Endodermal cell (in vitro differentiated cells): Measurements from ENCODE around the gene CSGALNACT2. TPM values are rescaled to one million over a fixed set of nuclear protein-coding genes. Genes with fewer than 3 reads are reported as not detected.
A peak's percentile ranks its signal among the peaks of the same experiment; 100 is the strongest.

Source experiments
- DNase-seq: peaks from one replicate; pipeline ENCODE4 v3.0.0-alpha.2; 2017
- H3K27ac ChIP-seq: 2 replicates; pipeline ENCODE4 v1.5.1; 2013; ENCODE audit warnings: mild to moderate bottlenecking, low read depth, low read length, moderate library complexity
- H3K27me3 ChIP-seq: 2 replicates; pipeline ENCODE4 v1.6.1; 2013; ENCODE audit warnings: mild to moderate bottlenecking, low read length, moderate library complexity; ENCODE audit not compliant: insufficient read depth, control insufficient read depth, poor library complexity, severe bottlenecking
- H3K36me3 ChIP-seq: 2 replicates; pipeline ENCODE4 v1.7.0; 2013; ENCODE audit warnings: mild to moderate bottlenecking, low read length, moderate library complexity; ENCODE audit not compliant: control insufficient read depth, insufficient read depth
- H3K4me1 ChIP-seq: one replicate; pipeline ENCODE4 v1.7.0; 2013; ENCODE audit warnings: low read length; ENCODE audit not compliant: control insufficient read depth, insufficient read depth
- H3K4me3 ChIP-seq: 2 replicates; pipeline ENCODE4 v1.5.1; 2013; ENCODE audit warnings: mild to moderate bottlenecking, low read length, moderate library complexity
- H3K9ac ChIP-seq: 2 replicates; pipeline ENCODE4 v1.6.1; 2013; ENCODE audit warnings: mild to moderate bottlenecking, low read length, moderate library complexity; ENCODE audit not compliant: poor library complexity, severe bottlenecking; ENCODE audit errors: extremely low read depth
- H3K9me3 ChIP-seq: 2 replicates; pipeline ENCODE4 v1.6.1; 2013; ENCODE audit warnings: mild to moderate bottlenecking, low read length, moderate library complexity; ENCODE audit not compliant: control insufficient read depth
- H3K27ac Mint-ChIP-seq: 2 replicates; pipeline ENCODE4 v1.8.0; 2020; ENCODE audit warnings: mixed read lengths
- H3K27me3 Mint-ChIP-seq: 2 replicates; pipeline ENCODE4 v1.8.0; 2021; ENCODE audit warnings: mild to moderate bottlenecking, mixed read lengths; ENCODE audit not compliant: insufficient read depth
- H3K36me3 Mint-ChIP-seq: 2 replicates; pipeline ENCODE4 v1.8.0; 2020; ENCODE audit warnings: low read depth, mixed read lengths
- H3K4me1 Mint-ChIP-seq: 2 replicates; pipeline ENCODE4 v1.8.0; 2020; ENCODE audit warnings: mixed read lengths
- H3K4me3 Mint-ChIP-seq: 2 replicates; pipeline ENCODE4 v1.8.0; 2020; ENCODE audit warnings: mild to moderate bottlenecking, moderate library complexity, mixed read lengths
- H3K9me3 Mint-ChIP-seq: 2 replicates; pipeline ENCODE4 v1.8.0; 2020; ENCODE audit warnings: mild to moderate bottlenecking, mixed read lengths
- CTCF ChIP-seq: fragments of 200-600 bp; sonication (generic); conservative IDR thresholded peaks from 2 replicates; pipeline ENCODE4 v1.5.0; 2021; ENCODE audit warnings: antibody characterized with exemption, mild to moderate bottlenecking
- WGBS, 2 experiments: methylation state at CpG; one replicate each; pipeline versions ENCODE4 v1.1.5 to v1.1.7; 2013; ENCODE audit warnings: missing lambda C conversion rate in 2 of 2, mixed read lengths in 1 of 2; ENCODE audit not compliant: insufficient coverage in 1 of 2, insufficient read length in 1 of 2; 5-methylcytosine and 5-hydroxymethylcytosine counted together
- total RNA-seq, 2 donors: library from RNA; stranded (reverse); fragmentation: NEBNext Ultra II Directional in 1 of 2; extraction: Animal tissue kit (Norgen Biotek cat#: 25700) in 1 of 2; gene quantifications; 2 replicates in 1 of 2; 3 replicates in 1 of 2; pipeline ENCODE4 v1.2.1, GENCODE V29; 2021

Gene CSGALNACT2
- total RNA-seq, 2 donors from 2014 or later: 7.3 to 8.6 TPM

GRCh38 chr10:43198682-43199005 lies 60.4 kb downstream of the CSGALNACT2 start:
- H3K27me3 ChIP-seq: no peaks in the 10 kb centered on the region
- no peak for TF ChIP-seq CTCF
- no peaks in the 10 kb centered on the region for H3K4me1 ChIP-seq
- H3K27ac ChIP-seq: no peak overlapping the region
- H3K4me1 Mint-ChIP-seq: no peaks in the 10 kb centered on the region
- WGBS, 2 experiments: 90 to 100% methylated on average over 2 to 10 of the region's 10 CpGs
- no peak overlapping the region for H3K4me3 Mint-ChIP-seq
- H3K4me3 ChIP-seq: no peak overlapping the region
- H3K27me3 Mint-ChIP-seq: no peaks in the 10 kb centered on the region
- no peaks in the 10 kb centered on the region for H3K36me3 ChIP-seq
- H3K9ac ChIP-seq: no peak overlapping the region
- no peaks in the 10 kb centered on the region for H3K9me3 Mint-ChIP-seq
- H3K9me3 ChIP-seq: no peaks in the 10 kb centered on the region
- no peak overlapping the region for H3K27ac Mint-ChIP-seq
- peak; percentile 14 for DNase-seq
- H3K36me3 Mint-ChIP-seq: peaks cover 37% of the 10 kb centered on the region

GRCh38 chr10:43199088-43199683 lies 60.9 kb downstream of the CSGALNACT2 start:
- H3K27ac Mint-ChIP-seq: no peak overlapping the region
- Histone ChIP-seq H3K9ac (no peak overlapping the region), H3K4me1 (no peaks in the 10 kb centered on the region), H3K4me3 (no peak overlapping the region), H3K27me3 (no peaks in the 10 kb centered on the region), H3K27ac (no peak overlapping the region), H3K9me3 (no peaks in the 10 kb centered on the region), H3K36me3 (no peaks in the 10 kb centered on the region)
- H3K4me1 Mint-ChIP-seq: no peaks in the 10 kb centered on the region
- H3K36me3 Mint-ChIP-seq: peaks cover 37% of the 10 kb centered on the region
- no peak for TF ChIP-seq CTCF
- H3K4me3 Mint-ChIP-seq: no peak overlapping the region
- 93 to 98% methylated on average over 6 to 16 of the region's 16 CpGs for WGBS, 2 experiments
- no peaks in the 10 kb centered on the region for H3K9me3 Mint-ChIP-seq
- peak; percentile 29 for DNase-seq
- H3K27me3 Mint-ChIP-seq: no peaks in the 10 kb centered on the region

- Histone ChIP-seq H3K4me1 (no peaks in the 10 kb centered on the region), H3K27ac (no peak overlapping the region), H3K9ac (no peak overlapping the region), H3K27me3 (no peaks in the 10 kb centered on the region), H3K9me3 (no peaks in the 10 kb centered on the region), H3K4me3 (no peak overlapping the region), H3K36me3 (no peaks in the 10 kb centered on the region)
- TF ChIP-seq CTCF: no peak
- Mint-ChIP-seq H3K4me3 (no peak overlapping the region), H3K9me3 (no peaks in the 10 kb centered on the region), H3K27me3 (no peaks in the 10 kb centered on the region), H3K36me3 (peaks cover 35% of the 10 kb centered on the region), H3K27ac (no peak overlapping the region), H3K4me1 (no peaks in the 10 kb centered on the region)
- DNase-seq: peak; percentile 31
- WGBS, 2 experiments: 93 to 97% methylated on average over 9 to 15 of the region's 15 CpGs
Observed at GRCh38 chr10:43199684-43200537, 61.7 kb downstream of the CSGALNACT2 start.
